Measurements from ENCODE around the gene BATF3.
"Not testable (repeated sequence)": the region's sequence is repeated elsewhere in the genome, so short reads cannot be mapped to it uniquely, and the experiment has no call there.

The BATF3 gene

GRCh38 chr1:212713465-212714136 is 14.0 kb upstream of the BATF3 start:
- Histone ChIP-seq H4K20me1 (ENCODE audit: insufficient read depth, low read length) (no peaks in the 10 kb centered on the region), H3K4me1 (ENCODE audit: low read length) (peaks cover 7% of the 10 kb centered on the region), H3K4me3 (ENCODE audit: low read length) (no peak overlapping the region), H3K27me3 (ENCODE audit: low read depth, low read length) (no peaks in the 10 kb centered on the region), H3K9ac (ENCODE audit: low read length) (no peak overlapping the region), H3K79me2 (ENCODE audit: low read length) (no peaks in the 10 kb centered on the region), H2AFZ (ENCODE audit: low read depth, low read length) (no peak overlapping the region), H3K36me3 (replicated peaks; ENCODE audit: low read depth, low read length) (no peaks in the 10 kb centered on the region), H3K4me2 (ENCODE audit: low read length) (no peak overlapping the region), H3K27ac (ENCODE audit: low read length) (no peak overlapping the region), H3K9me3 (ENCODE audit: insufficient read depth, low read length) (no peaks in the 10 kb centered on the region)
- TF ChIP-seq EZH2phosphoT487 (IDR thresholded peaks at IDR 0.05; ENCODE audit: low read depth) (no peak), CTCF (IDR thresholded peaks at IDR 0.05; ENCODE audit: low read depth, low read length) (no peak)

- H3K4me3 ChIP-seq (ENCODE audit: low read length), result no peak overlapping the region
- H3K27me3 ChIP-seq (ENCODE audit: low read depth, low read length), result no peaks in the 10 kb centered on the region
- no peaks in the 10 kb centered on the region for H4K20me1 ChIP-seq (ENCODE audit: insufficient read depth, low read length)
- TF ChIP-seq CTCF (IDR thresholded peaks at IDR 0.05; ENCODE audit: low read depth, low read length) (no peak), EZH2phosphoT487 (IDR thresholded peaks at IDR 0.05; ENCODE audit: low read depth) (no peak)
- no peaks in the 10 kb centered on the region for H3K9me3 ChIP-seq (ENCODE audit: insufficient read depth, low read length)
- peaks cover 7% of the 10 kb centered on the region for H3K4me1 ChIP-seq (ENCODE audit: low read length)
- H3K27ac ChIP-seq (ENCODE audit: low read length), result no peak overlapping the region
- no peaks in the 10 kb centered on the region for H3K79me2 ChIP-seq (ENCODE audit: low read length)
- no peaks in the 10 kb centered on the region for H3K36me3 ChIP-seq (replicated peaks; ENCODE audit: low read depth, low read length)
- H3K9ac ChIP-seq (ENCODE audit: low read length), result no peak overlapping the region
- H3K4me2 ChIP-seq (ENCODE audit: low read length), result no peak overlapping the region
- H2AFZ ChIP-seq (ENCODE audit: low read depth, low read length), result no peak overlapping the region
Measured at GRCh38 chr1:212712451-212713303, 13.0 kb upstream of the BATF3 start.

GRCh38 chr1:212711974-212712373 is 12.3 kb upstream of the BATF3 start:
- not testable (repeated sequence) for H3K9me3 ChIP-seq (ENCODE audit: insufficient read depth, low read length); H3K27ac ChIP-seq (ENCODE audit: low read length); H3K9ac ChIP-seq (ENCODE audit: low read length); H3K27me3 ChIP-seq (ENCODE audit: low read depth, low read length); H3K36me3 ChIP-seq (replicated peaks; ENCODE audit: low read depth, low read length); H2AFZ ChIP-seq (ENCODE audit: low read depth, low read length); H4K20me1 ChIP-seq (ENCODE audit: insufficient read depth, low read length); H3K4me1 ChIP-seq (ENCODE audit: low read length); H3K4me3 ChIP-seq (ENCODE audit: low read length); H3K4me2 ChIP-seq (ENCODE audit: low read length); H3K79me2 ChIP-seq (ENCODE audit: low read length)

- H3K4me2 ChIP-seq (ENCODE audit: low read length), result no peak overlapping the region
Measured at GRCh38 chr1:212710566-212710965, 10.9 kb upstream of the BATF3 start.

More at GRCh38 chr1:212710566-212710965, 10.9 kb upstream of the BATF3 start:
- no peak overlapping the region for H3K4me3 ChIP-seq (ENCODE audit: low read length)
- H3K27me3 ChIP-seq (ENCODE audit: low read depth, low read length), result no peaks in the 10 kb centered on the region
- H3K79me2 ChIP-seq (ENCODE audit: low read length), result no peaks in the 10 kb centered on the region
- H3K9ac ChIP-seq (ENCODE audit: low read length), result no peak overlapping the region
- H3K9me3 ChIP-seq (ENCODE audit: insufficient read depth, low read length), result no peaks in the 10 kb centered on the region
- H3K27ac ChIP-seq (ENCODE audit: low read length), result no peak overlapping the region
- no peaks in the 10 kb centered on the region for H4K20me1 ChIP-seq (ENCODE audit: insufficient read depth, low read length)
- no peak overlapping the region for H2AFZ ChIP-seq (ENCODE audit: low read depth, low read length)
- H3K36me3 ChIP-seq (replicated peaks; ENCODE audit: low read depth, low read length), result no peaks in the 10 kb centered on the region
- H3K4me1 ChIP-seq (ENCODE audit: low read length), result peaks cover 7% of the 10 kb centered on the region
- TF ChIP-seq CTCF (IDR thresholded peaks at IDR 0.05; ENCODE audit: low read depth, low read length) (no peak), EZH2phosphoT487 (IDR thresholded peaks at IDR 0.05; ENCODE audit: low read depth) (no peak)
